ENCODE measurements around the gene KBTBD12.

KBTBD12 gene

GRCh38 chr3:128021768-128022372, 106.8 kb downstream of the KBTBD12 start:
- no peak for DNase-seq

GRCh38 chr3:128033102-128033501, 118.1 kb downstream of the KBTBD12 start:
- no peak for DNase-seq

- no peak for DNase-seq
Observed at GRCh38 chr3:128036119-128036518, 121.1 kb downstream of the KBTBD12 start.
